Measurements from ENCODE around the gene RUFY3.

DNA sequence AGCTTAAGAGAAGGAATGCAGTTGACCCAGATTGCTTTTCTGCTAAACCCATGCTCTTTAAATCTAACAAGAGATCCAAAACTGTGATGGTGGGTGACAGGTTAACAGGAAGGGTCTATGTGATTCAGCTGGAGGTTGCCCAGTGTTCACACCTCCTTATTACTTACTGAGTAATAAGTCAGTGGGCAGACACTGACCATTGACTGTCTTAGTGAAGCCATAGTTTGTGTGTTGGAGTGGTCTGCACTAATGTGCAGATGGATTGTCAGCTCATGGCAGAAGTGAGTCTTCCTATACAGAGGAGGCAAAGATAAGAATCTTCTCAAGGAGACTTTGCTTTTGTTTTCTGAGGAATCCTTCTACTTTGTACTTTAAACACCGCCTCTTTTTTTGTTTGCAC lies 15.2 kb upstream of the RUFY3 start:
- TF ChIP-seq, protein P1, sequence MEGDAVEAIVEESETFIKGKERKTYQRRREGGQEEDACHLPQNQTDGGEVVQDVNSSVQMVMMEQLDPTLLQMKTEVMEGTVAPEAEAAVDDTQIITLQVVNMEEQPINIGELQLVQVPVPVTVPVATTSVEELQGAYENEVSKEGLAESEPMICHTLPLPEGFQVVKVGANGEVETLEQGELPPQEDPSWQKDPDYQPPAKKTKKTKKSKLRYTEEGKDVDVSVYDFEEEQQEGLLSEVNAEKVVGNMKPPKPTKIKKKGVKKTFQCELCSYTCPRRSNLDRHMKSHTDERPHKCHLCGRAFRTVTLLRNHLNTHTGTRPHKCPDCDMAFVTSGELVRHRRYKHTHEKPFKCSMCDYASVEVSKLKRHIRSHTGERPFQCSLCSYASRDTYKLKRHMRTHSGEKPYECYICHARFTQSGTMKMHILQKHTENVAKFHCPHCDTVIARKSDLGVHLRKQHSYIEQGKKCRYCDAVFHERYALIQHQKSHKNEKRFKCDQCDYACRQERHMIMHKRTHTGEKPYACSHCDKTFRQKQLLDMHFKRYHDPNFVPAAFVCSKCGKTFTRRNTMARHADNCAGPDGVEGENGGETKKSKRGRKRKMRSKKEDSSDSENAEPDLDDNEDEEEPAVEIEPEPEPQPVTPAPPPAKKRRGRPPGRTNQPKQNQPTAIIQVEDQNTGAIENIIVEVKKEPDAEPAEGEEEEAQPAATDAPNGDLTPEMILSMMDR (IDR thresholded peaks at IDR 0.05; ENCODE audit: low read length) = no peak
- TF ChIP-seq EZH2 (optimal IDR thresholded peaks at IDR 0.05; ENCODE audit: low read depth, low read length) = no peak
